NCI-H526 treated with DMSO at 0.1 percent for 48 hours (cell line): Measurements from ENCODE around the gene ACTRT2.

Source experiments
- DNase-seq: peaks from one replicate; lab custom pipeline; 2025; lab: John Stamatoyannopoulos, UW

Gene ACTRT2

GRCh38 chr1:3003039-3003940, 18.0 kb upstream of the ACTRT2 start:
- no peak for DNase-seq

GRCh38 chr1:3003941-3004270, 17.4 kb upstream of the ACTRT2 start:
- DNase-seq: no peak

- DNase-seq: no peak
Observed at GRCh38 chr1:3004285-3005205, 16.7 kb upstream of the ACTRT2 start.

GRCh38 chr1:3005771-3006170, 15.5 kb upstream of the ACTRT2 start:
- no peak for DNase-seq

GRCh38 chr1:3007298-3008147, 13.7 kb upstream of the ACTRT2 start:
- no peak for DNase-seq

- DNase-seq: no peak
Observed at GRCh38 chr1:3009021-3009420, 12.2 kb upstream of the ACTRT2 start.

- DNase-seq: no peak
Observed at GRCh38 chr1:3009556-3009955, 11.7 kb upstream of the ACTRT2 start.

GRCh38 chr1:3011127-3011526, 10.1 kb upstream of the ACTRT2 start:
- no peak for DNase-seq

GRCh38 chr1:3011631-3012455, 9.4 kb upstream of the ACTRT2 start:
- DNase-seq: no peak

GRCh38 chr1:3012456-3013291, 8.6 kb upstream of the ACTRT2 start:
- DNase-seq: no peak

GRCh38 chr1:3013371-3014049, 7.8 kb upstream of the ACTRT2 start:
- no peak for DNase-seq

- DNase-seq: no peak
Observed at GRCh38 chr1:3014050-3014440, 7.2 kb upstream of the ACTRT2 start.

- no peak for DNase-seq
Observed at GRCh38 chr1:3014443-3015268, 6.6 kb upstream of the ACTRT2 start.

GRCh38 chr1:3015269-3015635, 6.0 kb upstream of the ACTRT2 start:
- DNase-seq: no peak

- DNase-seq: no peak
Observed at GRCh38 chr1:3015744-3016143, 5.5 kb upstream of the ACTRT2 start.

- no peak for DNase-seq
Observed at GRCh38 chr1:3016641-3017439, 4.4 kb upstream of the ACTRT2 start.

- DNase-seq: no peak
Observed at GRCh38 chr1:3017440-3018050, 3.7 kb upstream of the ACTRT2 start.

- no peak for DNase-seq
Observed at GRCh38 chr1:3018051-3018471, 3.2 kb upstream of the ACTRT2 start.
